ENCODE data around the gene GBX2. TPM values are rescaled to one million over a fixed set of nuclear protein-coding genes. Genes with fewer than 3 reads are reported as not detected.

The GBX2 gene
- total RNA-seq, 3 donors from 2014 or later, result not detected

DNA sequence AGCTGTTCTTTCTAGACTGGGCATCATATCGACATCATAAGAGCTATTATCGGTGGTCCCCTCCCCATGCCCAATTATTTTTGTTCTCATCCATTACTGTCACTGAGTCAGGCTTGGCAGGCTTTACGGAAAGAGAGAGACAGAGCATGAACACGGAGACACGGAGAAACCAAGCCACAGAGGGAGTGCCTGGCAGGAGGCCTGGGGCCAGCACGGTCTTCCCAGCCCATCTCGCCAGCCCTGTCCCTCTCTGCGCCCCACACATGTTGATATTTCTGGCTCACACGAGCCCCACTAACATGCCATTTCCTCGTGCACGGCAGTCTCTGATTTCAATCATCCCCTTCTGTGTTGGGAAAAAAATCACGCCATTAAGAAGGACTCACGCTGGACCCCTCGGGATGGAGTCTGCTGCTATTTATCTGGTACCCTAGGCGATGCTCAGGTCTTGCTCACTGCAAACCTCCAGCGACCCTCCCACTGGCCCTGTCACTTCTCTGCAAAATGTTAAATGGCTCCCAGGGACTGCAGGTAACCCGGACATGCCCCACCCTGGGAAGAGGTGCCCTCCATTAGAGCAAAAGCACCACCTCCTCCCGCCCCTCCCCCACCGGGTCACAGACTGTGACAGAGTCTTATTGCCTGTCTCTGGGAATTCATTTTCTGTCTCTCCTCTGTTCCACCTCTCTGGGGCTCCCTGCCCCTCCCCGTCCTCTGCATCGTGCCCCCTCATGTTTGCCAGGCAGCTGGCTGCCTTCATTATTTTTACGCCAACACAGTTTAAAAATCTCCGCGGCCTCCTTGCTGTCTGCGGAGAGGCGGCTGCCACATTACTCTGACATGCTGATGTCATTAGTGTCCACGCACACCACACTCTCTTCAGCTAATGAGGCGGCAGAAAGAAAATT is 40.1 kb upstream of the GBX2 start:
- Histone ChIP-seq H3K4me3 (no peak overlapping the region), H3K4me1 (ENCODE audit: low read depth) (no peaks in the 10 kb centered on the region), H3K36me3 (ENCODE audit: low read depth) (no peaks in the 10 kb centered on the region), H3K9me3 (peaks cover 3% of the 10 kb centered on the region)
- intact Hi-C loops (cut with DNase I, micrococcal nuclease), result no loop called here
- no peak for DNase-seq
- TF ChIP-seq, protein P1, sequence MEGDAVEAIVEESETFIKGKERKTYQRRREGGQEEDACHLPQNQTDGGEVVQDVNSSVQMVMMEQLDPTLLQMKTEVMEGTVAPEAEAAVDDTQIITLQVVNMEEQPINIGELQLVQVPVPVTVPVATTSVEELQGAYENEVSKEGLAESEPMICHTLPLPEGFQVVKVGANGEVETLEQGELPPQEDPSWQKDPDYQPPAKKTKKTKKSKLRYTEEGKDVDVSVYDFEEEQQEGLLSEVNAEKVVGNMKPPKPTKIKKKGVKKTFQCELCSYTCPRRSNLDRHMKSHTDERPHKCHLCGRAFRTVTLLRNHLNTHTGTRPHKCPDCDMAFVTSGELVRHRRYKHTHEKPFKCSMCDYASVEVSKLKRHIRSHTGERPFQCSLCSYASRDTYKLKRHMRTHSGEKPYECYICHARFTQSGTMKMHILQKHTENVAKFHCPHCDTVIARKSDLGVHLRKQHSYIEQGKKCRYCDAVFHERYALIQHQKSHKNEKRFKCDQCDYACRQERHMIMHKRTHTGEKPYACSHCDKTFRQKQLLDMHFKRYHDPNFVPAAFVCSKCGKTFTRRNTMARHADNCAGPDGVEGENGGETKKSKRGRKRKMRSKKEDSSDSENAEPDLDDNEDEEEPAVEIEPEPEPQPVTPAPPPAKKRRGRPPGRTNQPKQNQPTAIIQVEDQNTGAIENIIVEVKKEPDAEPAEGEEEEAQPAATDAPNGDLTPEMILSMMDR (IDR thresholded peaks at IDR 0.05), result no peak
- ATAC-seq, result no peak

DNA sequence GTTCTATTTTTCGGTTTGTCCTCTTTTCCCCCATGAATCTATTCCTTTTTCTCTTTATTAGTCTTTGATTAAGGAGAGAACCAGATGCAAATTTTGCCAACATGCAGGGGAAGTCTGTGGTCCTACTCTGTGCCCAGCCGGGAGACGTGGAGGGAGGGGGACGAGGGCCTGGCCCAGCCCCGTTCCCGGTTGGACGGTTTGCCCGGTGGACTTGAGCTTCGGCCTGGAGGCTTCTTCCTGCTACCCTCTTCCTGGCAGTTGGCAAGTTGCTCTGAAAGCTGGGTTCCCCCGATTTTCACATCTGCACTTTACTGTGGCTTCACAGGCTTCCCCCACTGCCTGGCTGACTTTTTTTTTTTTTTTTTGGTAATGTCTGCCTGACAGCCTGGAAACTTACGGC is 39.3 kb upstream of the GBX2 start:
- DNase-seq (no peak), ATAC-seq (no peak)
- Histone ChIP-seq H3K9me3 (peaks cover 3% of the 10 kb centered on the region), H3K36me3 (ENCODE audit: low read depth) (no peaks in the 10 kb centered on the region), H3K4me3 (no peak overlapping the region), H3K4me1 (ENCODE audit: low read depth) (no peaks in the 10 kb centered on the region)
- intact Hi-C loops (cut with DNase I, micrococcal nuclease), result no loop called here
- TF ChIP-seq, protein P1 (IDR thresholded peaks at IDR 0.05), result no peak

DNA sequence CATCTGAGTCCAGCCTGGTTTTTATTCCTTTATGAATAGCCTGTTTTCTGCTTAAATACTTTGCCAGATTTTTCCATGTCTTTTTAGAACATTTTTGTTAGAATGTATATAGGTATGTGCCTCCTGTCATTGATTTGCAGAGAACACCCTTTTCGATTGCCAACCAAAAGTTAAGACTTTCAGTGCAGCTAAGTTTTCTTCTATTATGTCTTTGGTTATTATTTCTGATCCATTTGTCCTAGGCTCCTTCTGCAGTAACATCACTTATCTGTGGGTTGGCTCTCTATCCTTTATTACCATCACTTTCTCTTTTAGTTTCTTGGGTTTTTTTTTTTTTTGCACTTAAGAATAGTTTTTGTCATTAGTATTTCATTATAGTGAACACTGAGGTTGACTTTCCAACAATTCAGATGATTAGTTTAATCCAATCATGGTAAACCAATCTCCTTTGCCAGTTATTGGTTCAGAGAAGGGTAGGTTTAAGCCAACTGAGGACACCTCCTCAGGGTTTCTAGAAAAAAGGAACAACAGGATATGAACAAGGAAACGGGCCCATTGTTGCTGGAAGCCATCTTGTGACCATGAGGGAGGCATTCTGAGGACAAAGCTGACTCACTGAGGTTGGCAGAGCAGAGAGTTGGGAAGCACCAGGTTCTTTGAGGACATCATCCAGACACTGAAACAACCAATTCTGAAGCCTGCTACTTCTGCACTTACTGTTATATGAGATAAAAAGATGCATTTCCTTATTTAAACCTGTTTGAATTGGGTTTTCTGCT is 37.9 kb upstream of the GBX2 start:
- H3K9me3 ChIP-seq, result peaks cover 3% of the 10 kb centered on the region

DNA sequence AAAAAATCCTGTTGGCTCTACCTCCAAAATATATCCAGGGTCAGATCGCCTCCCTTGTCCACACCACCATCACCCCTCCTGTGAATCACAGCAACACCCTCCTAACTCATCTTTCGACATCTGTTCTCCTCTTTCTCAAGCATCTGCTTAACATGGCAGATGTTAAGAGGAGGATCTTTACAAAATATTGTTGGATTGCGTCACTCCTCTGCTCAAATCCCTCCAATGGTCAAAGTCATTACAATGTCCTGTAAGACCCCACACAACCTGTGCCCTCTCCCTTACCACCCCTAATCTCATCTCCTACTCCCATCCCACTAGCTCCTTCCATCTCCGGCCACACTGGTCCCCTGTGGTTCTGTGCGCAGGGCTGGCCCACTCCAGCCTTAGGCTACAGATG is 36.8 kb upstream of the GBX2 start:
- Histone ChIP-seq H3K9me3 (peaks cover 3% of the 10 kb centered on the region), H3K4me1 (ENCODE audit: low read depth) (no peaks in the 10 kb centered on the region), H3K36me3 (ENCODE audit: low read depth) (no peaks in the 10 kb centered on the region), H3K4me3 (no peak overlapping the region)
- ATAC-seq (no peak), DNase-seq (no peak)
- intact Hi-C loops (cut with DNase I, micrococcal nuclease), result no loop called here
- TF ChIP-seq, protein P1 (IDR thresholded peaks at IDR 0.05), result no peak

More for the DNA sequence above, 37.9 kb upstream of the GBX2 start:
- intact Hi-C loops (cut with DNase I, micrococcal nuclease), result no loop called here
- H3K4me1 ChIP-seq (ENCODE audit: low read depth), result no peaks in the 10 kb centered on the region
- no peaks in the 10 kb centered on the region for H3K36me3 ChIP-seq (ENCODE audit: low read depth)
- ATAC-seq (no peak), DNase-seq (no peak)
- no peak overlapping the region for H3K4me3 ChIP-seq
- TF ChIP-seq, protein P1 (IDR thresholded peaks at IDR 0.05), result no peak

GRCh38 chr2:236200378-236200777 is 32.2 kb upstream of the GBX2 start:
- ATAC-seq (no peak), DNase-seq (no peak)
- intact Hi-C loops (cut with DNase I, micrococcal nuclease), result no loop called here

More at GRCh38 chr2:236200378-236200777, 32.2 kb upstream of the GBX2 start:
- Histone ChIP-seq H3K36me3 (ENCODE audit: low read depth) (no peaks in the 10 kb centered on the region), H3K4me1 (ENCODE audit: low read depth) (no peaks in the 10 kb centered on the region), H3K4me3 (no peak overlapping the region), H3K9me3 (no peaks in the 10 kb centered on the region)
- TF ChIP-seq, protein P1 (IDR thresholded peaks at IDR 0.05), result no peak

Measured in mucosa of descending colon (tissue), 3 donors.